GM12875 (cell line): Measurements from ENCODE around the gene MAML2.
A peak's percentile ranks its signal among the peaks of the same experiment; 100 is the strongest.

Experiments used
- H3K4me3 ChIP-seq: one replicate; pipeline ENCODE4 v1.5.1; 2011; ENCODE audit warnings: low read depth, low read length, control low read depth
- TF ChIP-seq, protein P1 (sequence below): IDR thresholded peaks from 2 replicates; pipeline ENCODE4 v1.5.1; 2011; ENCODE audit warnings: low read depth, mild to moderate bottlenecking, control low read depth, inconsistent platforms, low read length, moderate library complexity, borderline replicate concordance; ENCODE audit not compliant: insufficient read depth

MAML2 gene

DNA sequence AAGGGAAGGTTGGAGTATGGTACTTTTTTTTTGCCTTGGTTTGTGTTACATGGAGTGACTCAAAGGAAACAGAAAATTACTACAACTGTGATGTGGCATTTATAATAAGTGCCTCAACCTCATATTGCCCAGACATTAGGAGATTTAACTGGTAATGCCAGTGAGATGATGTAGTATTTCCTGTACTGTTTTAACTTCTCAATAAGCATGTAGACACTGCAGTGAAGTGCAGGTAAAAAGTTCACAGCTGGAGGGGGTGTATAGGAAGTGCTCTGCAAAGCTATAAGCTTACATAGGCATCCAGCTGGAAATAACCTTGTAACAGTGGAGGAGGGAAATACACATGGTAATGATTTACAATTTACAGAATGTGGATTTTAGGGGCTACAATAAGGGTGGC lies 280.9 kb downstream of the MAML2 start:
- TF ChIP-seq, protein P1, sequence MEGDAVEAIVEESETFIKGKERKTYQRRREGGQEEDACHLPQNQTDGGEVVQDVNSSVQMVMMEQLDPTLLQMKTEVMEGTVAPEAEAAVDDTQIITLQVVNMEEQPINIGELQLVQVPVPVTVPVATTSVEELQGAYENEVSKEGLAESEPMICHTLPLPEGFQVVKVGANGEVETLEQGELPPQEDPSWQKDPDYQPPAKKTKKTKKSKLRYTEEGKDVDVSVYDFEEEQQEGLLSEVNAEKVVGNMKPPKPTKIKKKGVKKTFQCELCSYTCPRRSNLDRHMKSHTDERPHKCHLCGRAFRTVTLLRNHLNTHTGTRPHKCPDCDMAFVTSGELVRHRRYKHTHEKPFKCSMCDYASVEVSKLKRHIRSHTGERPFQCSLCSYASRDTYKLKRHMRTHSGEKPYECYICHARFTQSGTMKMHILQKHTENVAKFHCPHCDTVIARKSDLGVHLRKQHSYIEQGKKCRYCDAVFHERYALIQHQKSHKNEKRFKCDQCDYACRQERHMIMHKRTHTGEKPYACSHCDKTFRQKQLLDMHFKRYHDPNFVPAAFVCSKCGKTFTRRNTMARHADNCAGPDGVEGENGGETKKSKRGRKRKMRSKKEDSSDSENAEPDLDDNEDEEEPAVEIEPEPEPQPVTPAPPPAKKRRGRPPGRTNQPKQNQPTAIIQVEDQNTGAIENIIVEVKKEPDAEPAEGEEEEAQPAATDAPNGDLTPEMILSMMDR, result no peak
- no peak overlapping the region for H3K4me3 ChIP-seq

DNA sequence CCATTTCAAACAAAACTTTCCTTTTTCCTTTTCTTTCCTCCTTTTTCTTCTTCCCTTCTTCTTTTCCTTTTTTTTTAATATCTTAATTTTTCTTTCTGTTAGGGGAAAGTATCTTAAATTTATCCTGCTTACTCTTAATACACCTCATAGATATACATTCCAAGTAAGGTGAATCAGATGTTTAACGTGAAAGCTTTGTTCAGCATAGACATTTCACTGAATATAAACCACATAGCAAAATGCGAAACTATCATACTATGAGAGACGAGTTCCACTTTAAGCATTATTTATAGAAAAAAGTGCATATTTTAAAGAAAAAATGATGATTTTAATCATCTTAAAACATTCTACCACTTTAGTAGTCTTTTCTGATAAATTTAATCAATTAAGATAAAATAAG lies 281.3 kb downstream of the MAML2 start:
- TF ChIP-seq, protein P1, result no peak
- no peak overlapping the region for H3K4me3 ChIP-seq

GRCh38 chr11:96061069-96061468 lies 281.9 kb downstream of the MAML2 start:
- no peak overlapping the region for H3K4me3 ChIP-seq
- TF ChIP-seq, protein P1, result no peak

GRCh38 chr11:96057502-96057901 lies 285.5 kb downstream of the MAML2 start:
- TF ChIP-seq, protein P1, result no peak
- no peak overlapping the region for H3K4me3 ChIP-seq

DNA sequence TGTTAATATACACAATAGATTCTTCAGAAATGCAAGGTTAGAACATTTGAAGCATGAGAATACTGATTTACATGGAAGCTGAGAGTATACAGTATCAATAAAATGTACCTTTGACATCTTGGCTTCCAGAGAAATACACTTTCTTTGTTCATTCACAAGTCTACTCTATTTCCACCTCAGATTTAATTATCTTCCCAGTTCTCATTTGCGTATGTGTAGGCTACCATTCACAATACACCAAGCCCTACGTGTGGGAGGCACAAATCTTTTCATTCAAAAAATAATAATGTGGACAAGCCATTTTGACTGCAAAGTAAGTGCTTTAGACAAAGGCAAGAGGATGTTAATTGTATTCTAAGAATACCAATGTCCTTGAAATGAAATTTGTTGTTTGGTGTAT lies 286.4 kb downstream of the MAML2 start:
- TF ChIP-seq, protein P1, result no peak
- no peak overlapping the region for H3K4me3 ChIP-seq

DNA sequence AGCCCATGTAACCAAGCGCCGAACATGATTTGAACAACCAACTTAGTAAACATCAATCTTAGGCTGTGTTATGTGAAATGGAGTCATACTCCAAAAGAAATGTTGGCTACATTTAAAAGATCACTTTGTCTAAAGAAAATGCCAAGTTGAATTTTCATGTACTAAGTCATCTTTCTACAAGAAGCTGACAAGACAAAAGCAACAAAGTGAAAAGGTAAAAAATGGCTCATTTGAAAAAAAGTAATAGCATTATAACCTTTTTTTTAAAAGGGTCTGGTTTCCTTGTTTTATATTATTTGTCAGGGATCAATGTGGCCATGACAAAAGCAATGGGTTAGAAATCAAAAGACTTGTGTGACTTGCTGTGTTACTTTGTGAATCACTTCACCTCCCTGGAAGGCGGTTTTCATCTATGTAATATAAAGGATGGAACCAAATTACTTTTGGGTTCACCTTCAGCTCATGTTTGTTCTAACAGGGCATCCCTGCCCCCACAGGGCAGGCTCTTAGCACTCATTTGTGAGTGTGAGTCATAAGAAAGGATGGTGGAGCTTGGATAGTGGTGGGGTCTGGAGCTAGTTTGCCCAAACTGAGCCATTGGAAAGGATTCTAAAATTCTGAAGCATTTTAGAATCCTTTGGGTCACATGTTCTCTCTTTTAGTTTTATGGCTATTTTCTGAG lies 287.1 kb downstream of the MAML2 start:
- TF ChIP-seq, protein P1, result no peak
- no peak overlapping the region for H3K4me3 ChIP-seq

- TF ChIP-seq, protein P1, result peak; percentile 34; the same call in 1 of the 2 replicates
- no peak overlapping the region for H3K4me3 ChIP-seq
These were observed 287.9 kb downstream of the MAML2 start for GRCh38 chr11:96054870-96055705.
